ENCODE results near the gene RO60.

GRCh38 chr1:193069748-193070385, 10.5 kb downstream of the RO60 start:
- TF ChIP-seq STAG1 (CRISPR knock-in tag; IDR thresholded peaks at IDR 0.05) (peak; percentile 14; the same call in 1 of the 2 replicates), POLR2AphosphoS5 (IDR thresholded peaks at IDR 0.05; ENCODE audit: low read depth, low read length) (no peak)

Data from HepG2 (cell line).